Glomerular visceral epithelial cell (primary cell): ENCODE measurements around the gene SLC8A1.
A peak's percentile ranks its signal among the peaks of the same experiment; 100 is the strongest.

Experiments used
- DNase-seq: peaks from one replicate; pipeline ENCODE4 v3.0.0-alpha.2; 2016; ENCODE audit errors: extremely low spot score

The SLC8A1 gene

DNA sequence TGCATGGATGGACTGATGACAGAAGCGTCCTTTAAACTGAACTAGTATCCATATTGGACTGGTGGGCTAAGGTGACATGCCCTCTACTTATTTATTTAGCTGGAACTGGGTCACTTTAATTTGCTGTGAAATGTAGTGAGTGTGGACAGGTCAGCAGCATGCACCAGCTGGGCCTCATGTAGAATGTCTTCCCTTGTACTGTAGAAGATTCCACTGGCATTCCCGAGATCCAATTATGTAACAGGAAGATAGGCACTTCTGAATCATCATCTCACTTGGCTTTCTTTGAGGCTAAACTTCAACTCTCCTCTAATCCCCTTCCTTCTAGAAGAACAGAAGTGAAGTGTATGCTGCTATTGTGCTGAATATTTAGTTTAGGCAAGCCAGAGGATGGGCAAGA lies 296.2 kb downstream of the SLC8A1 start:
- DNase-seq: no peak

DNA sequence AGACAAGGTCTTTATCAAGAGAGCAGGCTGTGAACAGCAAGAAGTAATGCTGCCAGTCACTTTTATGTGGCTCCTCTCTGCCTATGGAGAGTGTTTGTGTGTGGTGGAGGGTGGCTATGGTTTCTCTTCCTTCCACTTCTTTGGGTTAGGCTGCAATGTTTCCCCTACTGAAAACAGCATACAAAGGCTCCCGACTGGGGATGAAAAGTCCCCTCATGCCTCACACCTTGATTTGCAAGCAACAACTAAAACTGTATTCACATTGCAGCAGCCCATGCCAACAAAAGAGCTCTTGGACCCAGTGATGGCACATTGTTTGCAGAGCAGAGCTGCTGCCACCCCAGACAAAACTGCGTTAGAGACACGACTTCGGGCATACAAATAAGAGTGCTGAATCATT lies 301.6 kb downstream of the SLC8A1 start:
- no peak for DNase-seq

DNA sequence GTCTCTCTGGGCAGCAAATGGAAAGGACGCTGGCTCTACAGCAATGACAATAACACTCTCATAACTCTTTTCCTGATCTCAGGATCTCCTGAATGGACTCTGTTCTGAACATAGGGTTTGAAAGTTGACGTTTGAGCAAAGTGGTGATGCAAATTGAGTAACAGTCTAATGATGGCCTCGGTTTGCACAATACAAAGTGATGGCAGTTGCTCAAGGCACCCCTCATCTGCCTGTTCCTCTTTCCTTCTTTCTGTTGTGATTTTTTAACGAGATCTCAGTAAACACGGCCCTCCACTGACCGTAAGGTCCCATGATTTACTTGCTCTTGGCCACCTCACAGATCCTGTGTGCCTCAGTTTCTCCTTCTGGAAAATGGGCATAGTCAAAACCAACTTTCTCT lies 303.6 kb downstream of the SLC8A1 start:
- no peak for DNase-seq

DNA sequence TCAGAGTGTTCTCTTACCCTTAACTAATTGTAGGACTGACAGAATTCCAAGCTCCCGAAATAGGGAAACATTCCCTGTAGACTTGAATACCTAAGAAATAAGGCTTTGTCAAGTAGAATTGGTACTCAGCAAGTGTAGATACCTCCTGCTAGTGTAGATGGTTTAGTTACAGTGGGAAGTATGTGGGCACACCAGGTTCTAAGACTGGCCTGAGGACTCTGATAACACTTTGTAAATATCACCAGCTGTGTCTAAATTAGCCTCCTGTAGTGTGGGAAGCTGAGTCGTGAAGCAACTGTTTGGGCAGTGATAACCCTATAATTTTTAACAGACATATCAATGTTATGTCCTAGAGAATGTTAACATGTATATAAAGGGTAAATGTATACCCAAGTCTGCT lies 304.5 kb downstream of the SLC8A1 start:
- DNase-seq: no peak

DNA sequence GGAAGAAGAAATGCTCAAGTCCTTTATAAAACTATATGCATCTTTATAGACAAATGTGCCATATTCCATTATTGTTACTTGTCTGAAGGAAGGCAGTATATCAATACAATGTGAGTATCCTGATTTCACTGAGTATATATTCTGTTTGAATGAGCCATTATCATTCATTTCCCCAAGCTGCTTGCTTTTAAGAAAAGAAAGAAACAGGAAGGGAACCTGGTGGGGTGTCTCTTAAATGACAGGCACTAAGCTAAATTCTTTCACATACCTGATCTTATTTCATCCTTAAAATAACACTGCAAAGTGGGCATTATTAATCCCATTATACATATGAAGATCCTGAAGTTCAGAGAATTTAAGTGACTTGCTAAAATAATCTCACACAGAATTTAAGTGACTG lies 307.9 kb downstream of the SLC8A1 start:
- DNase-seq: no peak

DNA sequence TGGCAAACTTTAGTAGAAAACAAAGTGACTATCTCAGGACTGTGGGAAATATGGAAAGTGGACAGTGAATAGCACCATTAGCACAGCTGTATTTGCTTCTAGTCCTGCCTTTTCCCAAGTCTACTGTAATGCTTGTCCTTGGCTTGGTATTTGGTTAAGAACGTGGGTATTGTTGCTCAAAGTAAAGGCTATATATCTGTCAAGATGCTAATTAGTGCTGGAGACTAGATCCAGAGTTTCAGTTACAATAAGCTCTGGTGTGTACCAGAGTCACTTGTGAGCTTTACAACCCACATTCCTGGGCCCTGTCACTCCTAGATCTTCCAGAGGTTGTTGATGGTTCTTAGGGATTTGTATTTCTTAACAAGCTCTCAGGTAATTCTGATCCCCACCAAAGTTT lies 313.6 kb downstream of the SLC8A1 start:
- DNase-seq: no peak

DNA sequence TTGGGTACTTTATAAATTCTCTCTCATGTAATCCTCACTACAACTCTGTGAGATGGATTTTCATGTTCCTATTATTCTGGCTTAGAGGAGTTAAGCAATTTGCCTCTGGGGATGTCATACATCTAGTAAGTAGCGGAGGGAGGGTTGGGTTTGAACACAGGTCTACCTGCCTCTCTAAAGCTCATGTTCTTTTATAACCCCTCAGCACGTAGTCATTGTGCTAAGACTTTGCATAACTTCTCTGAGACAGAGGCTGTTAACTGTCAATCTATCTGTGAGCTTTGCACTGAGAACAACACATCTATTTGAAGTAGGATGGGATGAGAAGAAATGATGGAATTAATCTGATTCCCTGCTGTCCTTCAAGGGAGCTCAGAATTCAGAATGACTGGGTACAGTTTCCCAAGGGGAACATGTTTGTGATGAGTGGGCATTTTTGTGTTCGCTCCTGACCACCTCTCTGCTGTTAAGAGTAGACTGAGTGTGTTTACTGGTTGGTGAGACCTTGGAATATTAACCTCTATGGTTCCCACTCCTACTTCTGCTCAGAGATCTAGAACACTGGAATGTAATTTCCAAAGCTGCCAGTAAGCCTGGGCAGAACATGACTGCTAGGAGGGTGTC lies 320.7 kb downstream of the SLC8A1 start:
- DNase-seq: no peak

DNA sequence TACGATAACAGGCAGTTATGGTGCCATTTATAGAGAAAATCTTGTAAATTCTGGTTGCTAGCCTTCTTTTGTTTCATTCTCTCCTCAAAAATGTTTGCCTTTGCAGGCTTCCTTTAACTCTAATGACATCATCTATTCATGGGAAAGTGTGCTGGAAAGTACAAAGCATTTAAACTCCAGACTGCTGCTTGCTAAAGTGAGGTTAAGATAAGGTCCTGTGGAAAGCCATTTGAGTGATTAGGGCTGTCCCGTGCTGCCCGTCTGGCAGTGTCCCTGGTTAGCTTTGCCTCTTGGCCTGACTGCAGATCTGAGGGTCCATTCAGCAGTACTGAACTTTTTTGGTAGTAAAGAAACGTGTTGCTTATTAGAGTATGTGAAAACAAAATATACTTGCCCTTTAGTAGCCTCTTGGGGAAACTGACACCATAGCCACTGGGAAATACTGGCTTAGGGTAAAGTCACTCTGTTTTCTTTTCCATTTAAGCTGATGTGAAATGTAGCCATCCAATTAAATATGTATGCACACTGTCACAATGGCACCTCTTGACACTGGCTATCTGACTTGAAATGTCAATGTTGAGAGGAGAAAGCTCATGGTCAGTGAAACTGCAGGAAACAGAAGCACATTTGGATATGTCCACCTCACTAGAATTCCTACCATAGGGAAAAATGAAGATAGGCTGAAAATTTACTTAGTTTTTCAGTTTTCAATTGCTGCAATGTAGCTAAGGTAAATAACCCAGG lies 321.5 kb downstream of the SLC8A1 start:
- no peak for DNase-seq

DNA sequence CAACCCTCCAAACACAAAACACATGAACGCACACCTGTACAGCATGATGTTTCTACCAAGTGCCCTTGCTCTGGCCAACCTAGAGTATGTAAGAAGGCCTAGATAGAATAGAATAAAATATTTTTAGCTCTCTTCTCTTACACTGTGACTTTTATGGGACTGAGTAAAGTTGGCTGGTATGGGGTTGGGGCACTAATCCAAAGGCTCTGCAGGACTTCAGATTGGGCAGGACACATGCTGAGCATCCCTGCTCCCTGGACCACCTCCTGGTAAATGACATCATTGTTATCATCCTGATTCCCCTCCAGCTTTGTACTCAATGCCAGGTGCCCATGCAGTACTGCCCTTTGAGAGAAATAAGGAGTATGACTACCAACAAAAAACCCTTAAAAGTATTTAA lies 322.2 kb downstream of the SLC8A1 start:
- no peak for DNase-seq

DNA sequence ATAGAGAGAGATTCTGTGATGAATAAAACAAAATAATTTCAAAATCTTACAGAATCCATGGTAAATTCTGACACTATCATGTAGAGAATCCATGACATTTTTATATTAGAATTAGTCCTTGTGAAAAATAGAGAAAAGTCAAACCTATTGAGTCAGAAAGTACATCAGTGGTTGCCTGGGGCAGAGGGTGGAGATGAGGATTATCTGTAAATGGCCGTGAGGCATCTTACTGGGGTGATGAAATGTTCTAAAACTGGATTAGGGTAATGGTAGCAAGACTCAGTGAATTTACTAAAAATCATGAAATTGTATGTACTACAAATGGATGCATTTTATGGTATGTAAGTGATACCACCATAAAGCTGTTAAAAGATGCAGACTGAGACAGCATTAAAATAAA lies 323.1 kb downstream of the SLC8A1 start:
- DNase-seq: no peak

DNA sequence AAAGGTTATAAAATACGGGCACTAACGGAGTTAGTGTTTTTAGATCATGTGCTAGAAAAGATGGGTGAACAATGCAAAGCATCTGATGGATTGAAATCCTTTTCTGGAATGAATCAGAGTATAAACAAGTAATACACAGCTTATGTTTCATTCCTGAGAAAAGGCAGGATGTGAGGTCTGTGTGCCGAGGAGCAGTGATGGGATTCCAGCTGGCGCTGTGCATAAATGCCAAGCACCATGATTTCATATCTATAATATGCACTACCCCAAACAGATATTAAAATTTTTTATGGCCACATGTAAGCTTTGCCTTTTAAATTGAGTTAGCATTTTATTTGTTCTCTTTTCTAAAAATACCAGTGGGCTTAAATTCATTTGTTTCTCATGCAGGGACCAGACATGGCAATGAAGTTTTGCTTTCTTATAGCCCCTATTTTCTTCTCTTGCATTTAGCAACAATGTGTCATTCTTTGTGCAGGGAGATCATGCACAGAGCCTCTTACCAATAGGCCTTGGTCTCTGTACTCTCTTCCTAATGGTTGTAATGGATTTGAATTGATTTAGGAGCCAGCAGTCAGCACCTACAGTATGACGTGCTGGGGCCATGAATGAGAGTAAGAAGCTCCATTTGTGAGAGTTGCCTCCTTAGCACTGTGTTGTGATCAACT lies 323.9 kb downstream of the SLC8A1 start:
- no peak for DNase-seq

DNA sequence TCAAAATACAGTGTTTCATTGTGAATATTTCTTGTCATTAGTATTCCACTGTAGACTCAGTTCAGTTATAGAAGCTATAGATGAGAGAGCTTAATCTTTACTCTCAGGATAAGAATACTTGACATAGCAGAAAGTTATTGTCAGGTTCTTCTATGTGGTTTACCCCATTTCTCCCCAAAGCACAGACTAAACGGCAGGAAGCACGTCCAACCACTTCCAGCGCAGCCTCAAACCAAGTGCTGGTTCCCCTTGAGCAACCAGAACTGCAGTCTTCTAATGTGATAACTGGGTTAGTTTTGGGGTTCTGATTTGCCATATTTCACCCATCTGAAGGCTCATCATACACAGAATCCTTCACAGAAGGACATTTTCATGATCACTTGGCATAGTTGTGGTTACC lies 324.7 kb downstream of the SLC8A1 start:
- DNase-seq: no peak

DNA sequence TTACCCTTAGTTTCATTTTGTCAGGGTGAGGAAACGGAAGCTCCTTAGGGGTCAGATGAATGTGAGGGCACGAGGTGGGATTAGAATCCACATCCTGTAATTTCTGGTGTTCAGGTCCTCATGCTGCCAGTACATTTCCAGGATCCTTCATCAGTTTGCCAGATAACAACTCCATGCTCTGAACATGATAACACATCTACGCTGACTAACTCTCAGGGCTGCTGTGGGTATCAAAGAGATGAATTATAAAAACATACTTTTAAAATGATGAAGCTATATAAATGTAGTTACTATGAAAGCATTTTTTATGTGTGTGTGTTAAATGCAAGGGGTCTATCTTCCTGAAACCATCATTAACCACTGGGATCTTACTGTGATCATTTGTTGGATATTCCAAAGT lies 325.9 kb downstream of the SLC8A1 start:
- no peak for DNase-seq

DNA sequence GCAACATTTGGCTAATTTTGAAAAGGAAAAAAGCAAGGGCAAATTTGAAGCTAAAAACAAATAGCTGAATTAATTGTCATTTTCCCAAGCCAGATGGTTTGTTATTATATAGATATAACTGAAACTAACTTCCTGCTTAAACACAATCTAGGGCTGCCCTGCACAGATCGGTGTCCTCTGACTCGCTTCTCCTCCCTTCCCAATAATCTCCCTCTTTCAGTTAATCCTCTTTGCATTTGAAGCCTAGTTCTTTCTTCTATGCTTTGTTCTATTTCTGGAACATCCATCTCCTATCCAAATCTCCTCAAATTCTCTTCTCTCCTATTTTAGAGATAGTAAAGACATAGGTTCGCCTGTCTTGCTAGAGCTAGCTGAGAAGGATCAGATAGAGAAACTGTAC lies 328.1 kb downstream of the SLC8A1 start:
- no peak for DNase-seq

DNA sequence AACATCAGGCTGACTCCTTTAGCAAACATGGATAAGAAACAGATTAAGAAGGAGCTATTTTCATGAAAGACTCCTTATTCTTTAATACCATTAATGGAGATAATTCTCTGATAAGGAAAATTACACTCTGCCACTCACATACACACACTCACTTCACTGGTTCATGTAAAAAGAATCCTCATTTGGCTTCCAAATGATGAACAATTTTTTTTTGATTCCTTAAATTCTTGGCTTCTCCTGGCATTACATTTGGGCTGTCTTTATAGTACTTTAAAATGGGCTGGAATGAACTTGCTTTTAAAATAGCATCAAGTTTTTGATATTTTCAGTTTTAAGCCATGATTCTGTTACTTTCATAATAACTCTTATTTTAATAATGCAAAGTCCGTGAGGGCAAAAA lies 328.6 kb downstream of the SLC8A1 start:
- no peak for DNase-seq

DNA sequence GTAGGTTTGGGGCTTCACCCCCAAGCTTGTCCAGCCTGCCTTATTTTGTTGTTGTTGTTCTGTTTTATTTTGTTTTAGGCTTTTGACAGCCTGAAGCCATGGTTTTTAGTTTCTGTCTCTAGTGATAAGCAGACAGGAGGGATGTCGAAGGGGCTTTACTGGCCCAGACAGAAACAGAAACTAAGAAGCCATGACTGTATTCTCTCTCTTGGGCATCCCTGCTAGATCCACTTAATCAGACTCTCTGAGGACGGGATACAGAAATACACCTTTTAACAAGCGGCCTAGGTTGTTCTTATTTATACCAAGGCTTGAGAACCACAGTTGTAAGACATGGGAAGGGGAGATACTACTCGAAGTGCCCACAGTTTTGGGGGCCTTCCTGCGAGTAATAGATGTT lies 330.9 kb downstream of the SLC8A1 start:
- DNase-seq: no peak

DNA sequence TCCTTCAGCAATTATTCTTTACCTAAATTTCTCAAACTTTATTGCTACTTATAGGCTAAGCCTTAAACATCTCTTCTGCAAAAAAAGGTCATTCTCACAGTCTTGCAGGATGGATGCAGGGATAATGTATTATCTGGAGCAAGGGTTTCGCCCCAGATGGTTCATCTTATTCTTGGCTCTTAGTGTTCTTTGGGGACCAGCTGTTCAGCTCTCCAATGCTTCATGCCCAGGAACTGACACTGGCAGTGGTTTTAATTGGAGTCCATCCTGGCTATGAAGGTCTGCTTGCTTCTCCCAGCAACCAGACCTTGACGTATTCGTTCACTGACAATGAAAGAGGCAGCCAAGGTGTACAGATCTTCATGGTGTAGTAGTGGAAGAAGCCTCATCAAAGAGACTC lies 331.9 kb downstream of the SLC8A1 start:
- no peak for DNase-seq

DNA sequence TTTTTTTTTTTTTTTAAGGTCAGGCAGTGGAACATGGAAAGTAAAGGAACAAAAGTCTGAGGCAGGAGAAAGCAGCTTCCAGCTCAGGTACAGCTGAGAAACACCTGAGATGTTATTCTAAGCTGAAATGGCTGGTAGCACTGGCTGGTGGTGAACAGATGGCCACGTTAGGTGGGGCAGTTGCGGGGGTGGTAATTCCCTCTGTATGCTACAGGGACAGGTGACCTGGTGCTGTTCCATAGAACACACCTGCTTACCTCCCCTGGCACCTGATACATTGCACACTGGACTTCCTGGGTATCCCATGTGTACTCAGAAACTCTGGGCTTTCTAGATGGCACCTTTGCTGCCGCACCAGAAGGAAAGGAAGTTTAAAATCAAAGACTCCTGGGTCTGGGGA lies 333.3 kb downstream of the SLC8A1 start:
- no peak for DNase-seq

DNA sequence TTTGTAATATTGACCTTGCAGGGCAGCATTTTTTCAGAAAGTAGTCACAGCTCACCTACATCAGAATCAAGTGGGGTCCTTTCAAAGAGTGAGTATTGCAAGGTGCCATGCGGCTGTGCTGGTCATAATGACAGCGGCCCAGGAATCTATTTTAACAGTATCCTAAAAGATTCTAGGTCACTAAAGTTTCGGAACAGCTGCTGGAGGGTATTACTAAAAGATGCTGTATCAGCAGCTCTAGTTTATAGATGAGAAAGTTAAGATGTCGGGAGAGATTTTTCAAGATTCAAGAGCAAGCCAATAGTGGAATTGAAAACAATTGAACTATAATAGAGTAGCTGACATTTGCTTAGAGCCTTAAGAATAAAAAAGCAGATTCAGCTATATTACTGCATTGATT lies 336.0 kb downstream of the SLC8A1 start:
- no peak for DNase-seq

DNA sequence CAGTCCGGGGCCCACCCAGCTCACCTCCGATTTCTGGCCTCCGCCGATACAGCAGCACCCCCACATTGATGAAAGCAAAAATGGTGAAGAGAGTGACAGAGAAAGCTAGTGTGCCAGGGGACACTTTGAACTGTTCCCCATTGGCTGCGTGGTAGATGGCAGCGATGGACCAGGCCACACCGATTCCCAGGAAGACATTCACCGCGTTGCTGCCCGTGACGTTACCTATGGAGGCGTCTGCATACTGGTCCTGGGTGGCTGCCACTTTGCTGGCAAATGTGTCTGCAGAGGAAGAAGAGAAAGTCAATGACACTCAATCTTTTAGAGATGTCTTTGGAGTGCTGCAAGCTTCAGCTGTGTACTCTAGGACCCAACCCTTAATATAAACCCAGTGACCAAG lies 336.5 kb downstream of the SLC8A1 start:
- DNase-seq: no peak

DNA sequence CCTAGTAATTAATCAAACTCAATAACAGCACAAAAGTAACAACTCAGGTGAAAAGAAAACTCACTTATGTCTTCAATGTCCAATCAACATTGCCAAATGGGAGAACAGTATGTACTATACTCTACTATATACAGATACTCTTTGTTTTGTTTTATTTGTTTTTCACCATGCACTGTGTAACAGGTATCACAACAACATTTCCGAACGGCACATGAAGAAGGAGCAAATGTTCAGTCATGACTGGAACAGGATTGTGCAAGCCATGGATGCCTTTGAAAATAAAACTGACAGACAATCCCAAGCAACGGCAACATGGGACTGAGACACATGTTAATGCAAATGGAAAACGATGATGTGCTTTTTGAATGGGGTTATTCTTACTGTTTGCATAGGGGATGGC lies 337.9 kb downstream of the SLC8A1 start:
- no peak for DNase-seq

DNA sequence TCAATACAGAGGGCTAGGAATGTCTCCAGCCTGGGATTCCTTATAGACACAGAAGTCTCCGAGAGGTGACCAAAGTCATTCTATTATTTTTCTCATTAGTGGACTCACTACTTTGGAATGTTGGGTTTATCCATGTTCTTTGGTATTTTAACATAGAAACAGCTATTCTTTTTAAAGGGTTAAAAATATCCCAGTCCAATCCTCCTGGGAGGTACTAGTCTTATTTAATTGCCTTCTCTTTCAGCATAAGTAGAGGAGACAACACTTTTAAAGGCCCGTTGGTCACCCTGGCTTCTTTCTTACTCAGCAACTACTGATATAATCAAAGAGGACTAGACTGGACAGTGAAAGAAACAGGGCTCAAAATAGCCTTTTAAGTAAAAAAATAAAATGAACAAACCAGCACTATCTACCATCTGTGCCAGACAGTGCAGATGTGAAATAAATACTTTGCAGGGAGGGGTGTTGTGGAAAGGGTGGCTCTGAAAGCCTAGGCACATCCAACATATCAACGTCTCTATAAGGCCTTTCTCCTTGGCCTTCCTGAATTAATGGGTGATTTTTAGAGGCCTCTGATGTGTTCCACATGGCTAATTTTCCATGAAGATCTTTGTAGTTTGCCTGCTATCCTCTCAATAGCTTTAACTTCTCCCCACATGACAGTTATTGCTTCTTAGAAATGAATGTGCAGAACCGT lies 338.5 kb downstream of the SLC8A1 start:
- DNase-seq: peak; percentile 27

DNA sequence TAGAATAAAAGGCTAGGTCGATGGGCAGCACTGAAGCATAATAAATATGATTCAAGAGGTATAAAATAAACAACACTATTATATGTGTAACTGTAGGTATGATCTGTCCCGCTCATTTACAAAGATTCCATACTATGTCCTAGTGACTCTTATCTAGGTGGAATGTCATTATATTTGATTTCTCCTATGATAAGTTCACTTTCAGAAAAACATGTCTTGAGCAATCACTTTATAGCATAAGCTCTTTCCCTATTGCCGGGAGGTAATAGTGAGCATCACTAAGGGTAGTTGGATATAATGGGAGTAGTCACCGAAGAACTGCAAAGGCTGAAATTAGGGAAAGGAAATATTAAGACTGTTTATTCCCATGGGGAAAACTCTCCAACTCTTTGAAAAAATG lies 342.5 kb downstream of the SLC8A1 start:
- DNase-seq: no peak
